ENCODE measurements around the gene GCN1.

DNA sequence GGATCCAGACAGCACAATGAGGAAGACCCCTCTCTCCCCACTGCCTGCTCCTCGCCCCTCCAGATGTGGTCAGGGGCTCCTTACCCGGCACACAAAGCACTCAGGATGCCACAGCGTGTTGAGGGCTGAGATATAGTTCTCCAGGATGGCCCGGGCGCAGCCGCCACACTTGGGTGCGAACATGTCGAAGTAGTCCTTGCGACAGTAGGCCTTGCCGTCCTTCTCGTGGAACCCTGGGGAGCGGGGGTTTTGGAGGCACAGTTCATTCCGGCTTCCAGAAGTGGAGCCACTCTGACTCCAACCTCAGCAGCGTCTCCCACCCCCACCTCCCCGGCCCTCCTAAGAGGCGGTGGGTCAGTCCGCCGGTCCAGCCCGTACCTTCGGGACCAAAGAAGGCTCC lies 19.2 kb upstream of the GCN1 start:
- TF ChIP-seq, protein P1, sequence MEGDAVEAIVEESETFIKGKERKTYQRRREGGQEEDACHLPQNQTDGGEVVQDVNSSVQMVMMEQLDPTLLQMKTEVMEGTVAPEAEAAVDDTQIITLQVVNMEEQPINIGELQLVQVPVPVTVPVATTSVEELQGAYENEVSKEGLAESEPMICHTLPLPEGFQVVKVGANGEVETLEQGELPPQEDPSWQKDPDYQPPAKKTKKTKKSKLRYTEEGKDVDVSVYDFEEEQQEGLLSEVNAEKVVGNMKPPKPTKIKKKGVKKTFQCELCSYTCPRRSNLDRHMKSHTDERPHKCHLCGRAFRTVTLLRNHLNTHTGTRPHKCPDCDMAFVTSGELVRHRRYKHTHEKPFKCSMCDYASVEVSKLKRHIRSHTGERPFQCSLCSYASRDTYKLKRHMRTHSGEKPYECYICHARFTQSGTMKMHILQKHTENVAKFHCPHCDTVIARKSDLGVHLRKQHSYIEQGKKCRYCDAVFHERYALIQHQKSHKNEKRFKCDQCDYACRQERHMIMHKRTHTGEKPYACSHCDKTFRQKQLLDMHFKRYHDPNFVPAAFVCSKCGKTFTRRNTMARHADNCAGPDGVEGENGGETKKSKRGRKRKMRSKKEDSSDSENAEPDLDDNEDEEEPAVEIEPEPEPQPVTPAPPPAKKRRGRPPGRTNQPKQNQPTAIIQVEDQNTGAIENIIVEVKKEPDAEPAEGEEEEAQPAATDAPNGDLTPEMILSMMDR (IDR thresholded peaks at IDR 0.05; ENCODE audit: insufficient read depth, low read length): no peak
- no peak for TF ChIP-seq POLR2AphosphoS5 (IDR thresholded peaks at IDR 0.05; ENCODE audit: low read depth)
- TF ChIP-seq, protein P2, sequence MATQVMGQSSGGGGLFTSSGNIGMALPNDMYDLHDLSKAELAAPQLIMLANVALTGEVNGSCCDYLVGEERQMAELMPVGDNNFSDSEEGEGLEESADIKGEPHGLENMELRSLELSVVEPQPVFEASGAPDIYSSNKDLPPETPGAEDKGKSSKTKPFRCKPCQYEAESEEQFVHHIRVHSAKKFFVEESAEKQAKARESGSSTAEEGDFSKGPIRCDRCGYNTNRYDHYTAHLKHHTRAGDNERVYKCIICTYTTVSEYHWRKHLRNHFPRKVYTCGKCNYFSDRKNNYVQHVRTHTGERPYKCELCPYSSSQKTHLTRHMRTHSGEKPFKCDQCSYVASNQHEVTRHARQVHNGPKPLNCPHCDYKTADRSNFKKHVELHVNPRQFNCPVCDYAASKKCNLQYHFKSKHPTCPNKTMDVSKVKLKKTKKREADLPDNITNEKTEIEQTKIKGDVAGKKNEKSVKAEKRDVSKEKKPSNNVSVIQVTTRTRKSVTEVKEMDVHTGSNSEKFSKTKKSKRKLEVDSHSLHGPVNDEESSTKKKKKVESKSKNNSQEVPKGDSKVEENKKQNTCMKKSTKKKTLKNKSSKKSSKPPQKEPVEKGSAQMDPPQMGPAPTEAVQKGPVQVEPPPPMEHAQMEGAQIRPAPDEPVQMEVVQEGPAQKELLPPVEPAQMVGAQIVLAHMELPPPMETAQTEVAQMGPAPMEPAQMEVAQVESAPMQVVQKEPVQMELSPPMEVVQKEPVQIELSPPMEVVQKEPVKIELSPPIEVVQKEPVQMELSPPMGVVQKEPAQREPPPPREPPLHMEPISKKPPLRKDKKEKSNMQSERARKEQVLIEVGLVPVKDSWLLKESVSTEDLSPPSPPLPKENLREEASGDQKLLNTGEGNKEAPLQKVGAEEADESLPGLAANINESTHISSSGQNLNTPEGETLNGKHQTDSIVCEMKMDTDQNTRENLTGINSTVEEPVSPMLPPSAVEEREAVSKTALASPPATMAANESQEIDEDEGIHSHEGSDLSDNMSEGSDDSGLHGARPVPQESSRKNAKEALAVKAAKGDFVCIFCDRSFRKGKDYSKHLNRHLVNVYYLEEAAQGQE (IDR thresholded peaks at IDR 0.05; ENCODE audit: insufficient replicate concordance, low read depth): no peak
- TF ChIP-seq GABPA (IDR thresholded peaks at IDR 0.05; ENCODE audit: low read depth): no peak
- TF ChIP-seq SPI1 (IDR thresholded peaks at IDR 0.05; ENCODE audit: borderline replicate concordance, low read depth): no peak

Data from HL-60 (cell line).